Spleen (tissue), 11 donors: ENCODE measurements around the gene RAB24. TPM values are rescaled to one million over a fixed set of nuclear protein-coding genes. Genes with fewer than 3 reads are reported as not detected.

Experiments
- DNase-seq: peaks from one replicate; pipeline ENCODE4 v3.0.0-alpha.2; 2020
- H3K27ac ChIP-seq, 8 donors: fragments of 200-600 bp; sonication (generic) in 7 of 8; 1 replicate in 4 of 8; 2 replicates in 4 of 8; pipeline versions ENCODE4 v1.5.0 to v1.8.0; 2016 to 2021; ENCODE audit warnings: inconsistent platforms in 4 of 8, mild to moderate bottlenecking in 4 of 8, moderate library complexity in 1 of 8
- H3K27me3 ChIP-seq, 7 donors: fragments of 200-600 bp; sonication (generic) in 6 of 7; replicated peaks in 1 of 7; 1 replicate in 4 of 7; 2 replicates in 3 of 7; pipeline versions ENCODE4 v1.5.0 to v1.8.0; 2016 to 2021; ENCODE audit warnings: inconsistent platforms in 3 of 7, mild to moderate bottlenecking in 1 of 7
- H3K36me3 ChIP-seq, 6 donors: fragments of 200-600 bp; sonication (generic) in 5 of 6; 1 replicate in 4 of 6; 2 replicates in 2 of 6; pipeline versions ENCODE4 v1.5.0 to v1.8.0; 2016 to 2021; ENCODE audit warnings: inconsistent platforms in 2 of 6
- H3K4me1 ChIP-seq, 6 donors: fragments of 200-600 bp; sonication (generic) in 5 of 6; 1 replicate in 3 of 6; 2 replicates in 3 of 6; pipeline versions ENCODE4 v1.5.0 to v1.8.0; 2016 to 2021; ENCODE audit warnings: inconsistent platforms in 3 of 6
- H3K4me3 ChIP-seq, 8 donors: fragments of 200-600 bp; sonication (generic) in 7 of 8; 1 replicate in 4 of 8; 2 replicates in 4 of 8; pipeline versions ENCODE4 v1.5.0 to v1.8.0; 2016 to 2021; ENCODE audit warnings: inconsistent platforms in 4 of 8, mild to moderate bottlenecking in 4 of 8, moderate library complexity in 2 of 8
- H3K9me3 ChIP-seq, 8 donors: fragments of 200-600 bp; sonication (generic) in 7 of 8; 1 replicate in 4 of 8; 2 replicates in 4 of 8; pipeline versions ENCODE4 v1.5.0 to v1.8.0; 2016 to 2021; ENCODE audit warnings: inconsistent platforms in 4 of 8
- CTCF ChIP-seq, 11 experiments: fragments of 200-600 bp in 7 of 11; fragments of 450-650 bp in 4 of 11; sonication (generic) in 4 of 11; IDR thresholded peaks in 8 of 11; conservative IDR thresholded peaks in 3 of 11; 1 replicate in 7 of 11; 2 replicates in 4 of 11; pipeline versions ENCODE4 v1.4.0 to v1.8.0; 2016 to 2021; ENCODE audit warnings: antibody characterized with exemption in 11 of 11, inconsistent platforms in 4 of 11, mild to moderate bottlenecking in 1 of 11
- POLR2A ChIP-seq, 3 donors: fragments of 450-650 bp; IDR thresholded peaks; one replicate each; pipeline ENCODE4 v1.5.1; 2017; ENCODE audit warnings: antibody characterized with exemption in 3 of 3, mild to moderate bottlenecking in 1 of 3
- POLR2AphosphoS5 ChIP-seq, 3 donors: sonication (generic); formaldehyde crosslinking; IDR thresholded peaks; one replicate each; pipeline ENCODE4 v1.5.1; 2017; ENCODE audit warnings: antibody characterized with exemption in 3 of 3
- WGBS, 5 donors: extraction: QIAGEN DNeasy Blood & Tissue Kit in 3 of 5; methylation state at CpG; one replicate each; pipeline versions ENCODE4 v1.1.5 to v1.1.7; 2013 to 2018; 5-methylcytosine and 5-hydroxymethylcytosine counted together
- intact Hi-C: fragments of 100-400 bp; cut with DNase I; formaldehyde crosslinking; loops from one replicate; pipeline ENCODE4 v1.15.0; 2023; ENCODE audit warnings: low total_unique reads
- polyA plus RNA-seq, 3 donors: library from polyadenylated mRNA; stranded (reverse); fragments of 200-250 nt; gene quantifications; one replicate each; pipeline ENCODE4 v1.2.1, GENCODE V29; 2013
- total RNA-seq, 7 donors: library from RNA; depleted of rRNA in 3 of 7; stranded (reverse); fragments of >200 nt in 3 of 7; fragmentation: NEBNext Ultra II Directional in 4 of 7; extraction: Animal tissue kit (Norgen Biotek cat#: 25700) in 4 of 7; gene quantifications; one replicate each; pipeline versions ENCODE4 v1.1.0 to v1.2.1, GENCODE V29; 2016 to 2021
- donor health status: healthy with polysubstance abuse.
- donor health status: DM: no; HTN: no; CAD: no; lungs with moderate emphysema.
- donor health status: DM: no; HTN: no; CAD: no.
- donor health status: Bipolar disorder and iron deficiency.
- donor health status: healthy.
- donor health status: DM: no; HTN: no; CAD: no.
- donor health status: DM: yes; HTN: yes; CAD: no.

RAB24 gene
- total and polyA plus RNA-seq, 10 donors: 52.1 to 181 (median 83.7) TPM

- Histone ChIP-seq H3K4me1 (peaks cover under 1 to 73% (median 35%) of the 10 kb centered on the region in 6 donors), H3K36me3 (peaks cover 0 to 18% (median 0%) of the 10 kb centered on the region in 6 donors), H3K27me3 (no peaks in the 10 kb centered on the region), H3K27ac (no peak overlapping the region), H3K9me3 (no peaks in the 10 kb centered on the region), H3K4me3 (no peak overlapping the region)
- TF ChIP-seq POLR2AphosphoS5 (IDR thresholded peaks at IDR 0.05) (peak in 1 of 3 donors; percentile 46), CTCF (IDR thresholded peaks at IDR 0.05 in 8 of 11, conservative IDR thresholded peaks at IDR 0.05 in 3 of 11) (peak; percentile 73 to 91 (median 88)), POLR2A (IDR thresholded peaks at IDR 0.05) (no peak)
- peak; percentile 88 for DNase-seq
- 35 to 41% (median 36%) methylated on average over 7 of the region's 7 CpGs for WGBS, 5 donors
- intact Hi-C loops: loop anchor here (10.0 kb wide), 2 partner anchors 47 to 137 kb away; no protein-coding TSS in a partner anchor
Observed at GRCh38 chr5:177317959-177318377, 14.4 kb upstream of the RAB24 start.

- Histone ChIP-seq H3K36me3 (peaks cover 0 to 18% (median 0%) of the 10 kb centered on the region in 6 donors), H3K27ac (no peak overlapping the region), H3K4me3 (no peak overlapping the region), H3K9me3 (no peaks in the 10 kb centered on the region), H3K4me1 (peaks cover 13 to 83% (median 52%) of the 10 kb centered on the region in 6 donors), H3K27me3 (no peaks in the 10 kb centered on the region)
- DNase-seq: no peak
- TF ChIP-seq POLR2A (IDR thresholded peaks at IDR 0.05) (no peak), CTCF (IDR thresholded peaks at IDR 0.05 in 8 of 11, conservative IDR thresholded peaks at IDR 0.05 in 3 of 11) (no peak), POLR2AphosphoS5 (IDR thresholded peaks at IDR 0.05) (no peak)
- intact Hi-C loops: loop anchor here (10.0 kb wide), 2 partner anchors 49 to 139 kb away; no protein-coding TSS in a partner anchor
- 71 to 93% (median 90%) methylated on average over 3 of the region's 3 CpGs for WGBS, 5 donors
Observed at GRCh38 chr5:177316005-177316404, 12.5 kb upstream of the RAB24 start.

- Histone ChIP-seq H3K27me3 (no peaks in the 10 kb centered on the region), H3K36me3 (peaks cover 0 to 17% (median 0%) of the 10 kb centered on the region in 6 donors), H3K9me3 (no peaks in the 10 kb centered on the region), H3K4me3 (no peak overlapping the region), H3K4me1 (peaks cover 19 to 83% (median 53%) of the 10 kb centered on the region in 6 donors), H3K27ac (no peak overlapping the region)
- peak; percentile 43 for DNase-seq
- intact Hi-C loops: loop anchor here (10.0 kb wide), 2 partner anchors 49 to 139 kb away; no protein-coding TSS in a partner anchor
- WGBS, 5 donors: 77 to 89% (median 83%) methylated on average over 5 to 7 of the region's 7 CpGs
- no peak for TF ChIP-seq CTCF (IDR thresholded peaks at IDR 0.05 in 8 of 11, conservative IDR thresholded peaks at IDR 0.05 in 3 of 11)
- peak in 1 of 3 donors; percentile 0 for TF ChIP-seq POLR2AphosphoS5 (IDR thresholded peaks at IDR 0.05)
- no peak for TF ChIP-seq POLR2A (IDR thresholded peaks at IDR 0.05)
Observed at GRCh38 chr5:177315411-177315810, 11.9 kb upstream of the RAB24 start.
